Subcutaneous adipose tissue (tissue), 4 donors: Measurements from ENCODE around the gene CYTH3. TPM values are rescaled to one million over a fixed set of nuclear protein-coding genes. Genes with fewer than 3 reads are reported as not detected.

Experiments
- CTCF ChIP-seq: fragments of 450-650 bp; IDR thresholded peaks from one replicate; pipeline ENCODE4 v1.5.1; 2016; ENCODE audit warnings: low read depth, mild to moderate bottlenecking, control low read depth, antibody characterized with exemption, moderate library complexity
- total RNA-seq, 4 donors: library from RNA; depleted of rRNA; stranded (reverse); fragments of >200 nt; gene quantifications; one replicate each; pipeline ENCODE4 v1.1.0, GENCODE V29; 2016

Gene CYTH3
- total RNA-seq, 4 donors from 2014 or later = 23.6 to 84.0 (median 34.8) TPM

- TF ChIP-seq CTCF = no peak
Measured at GRCh38 chr7:6237011-6237410, 35.4 kb downstream of the CYTH3 start.

- no peak for TF ChIP-seq CTCF
Measured at GRCh38 chr7:6235029-6235871, 37.2 kb downstream of the CYTH3 start.

- no peak for TF ChIP-seq CTCF
Measured at GRCh38 chr7:6234384-6234783, 38.0 kb downstream of the CYTH3 start.

- no peak for TF ChIP-seq CTCF
Measured at GRCh38 chr7:6232534-6232933, 39.9 kb downstream of the CYTH3 start.

GRCh38 chr7:6232116-6232515 is 40.3 kb downstream of the CYTH3 start:
- no peak for TF ChIP-seq CTCF

- TF ChIP-seq CTCF = no peak
Measured at GRCh38 chr7:6231184-6231583, 41.2 kb downstream of the CYTH3 start.

- TF ChIP-seq CTCF = no peak
Measured at GRCh38 chr7:6228361-6229229, 43.8 kb downstream of the CYTH3 start.
